Measurements from ENCODE around the gene HYAL3. TPM values are rescaled to one million over a fixed set of nuclear protein-coding genes. Genes with fewer than 3 reads are reported as not detected.

HYAL3 gene
- total RNA-seq, 6 donors from 2014 or later, result 0.33 to 5.7 (median 3.1) TPM

DNA sequence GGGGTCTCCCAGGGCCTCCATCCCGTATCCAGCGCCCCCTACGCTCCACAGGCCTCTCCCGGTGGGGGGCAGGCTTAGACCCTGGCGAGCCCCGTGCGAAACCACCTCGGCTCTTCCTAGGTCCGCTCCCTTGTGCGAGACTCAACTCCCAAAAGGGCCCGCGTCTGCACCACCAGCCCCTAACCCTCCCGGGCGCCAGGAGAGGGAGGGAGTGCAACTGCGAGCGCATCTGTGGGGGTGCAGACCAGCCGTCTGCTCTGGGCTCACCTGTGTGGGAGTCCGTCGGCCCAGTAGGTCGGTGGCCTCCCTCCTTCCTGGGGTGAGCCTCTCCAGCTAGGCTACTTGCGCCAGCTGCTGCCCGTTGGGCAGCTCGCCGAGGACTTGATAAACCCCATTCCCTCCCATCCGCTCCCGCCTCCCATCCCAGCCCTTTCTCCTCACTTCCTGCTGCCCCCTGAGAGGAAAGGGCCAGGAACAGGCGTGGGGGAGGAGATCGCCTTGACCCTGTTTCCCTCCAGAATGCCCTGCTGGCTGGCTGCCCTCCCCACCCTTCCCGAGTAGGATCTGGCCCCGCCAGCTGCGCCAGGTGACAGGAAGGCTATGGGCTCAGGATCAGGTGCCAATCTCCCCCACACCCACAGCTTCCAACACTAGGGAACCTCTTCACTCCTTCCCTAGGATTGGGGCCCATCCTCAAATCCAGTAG lies 23.3 kb upstream of the HYAL3 start, which contains the start of gene HYAL2:
HYAL2 (minus strand) TSS at position 360 of the 706 bp plus-strand sequence. CDS start 2,256 bp downstream, outside the sequence.
- Histone ChIP-seq H3K4me1 (peaks cover 71 to 87% (median 82%) of the 10 kb centered on the region in 4 donors), H3K4me3 (peak within 1 kb of the TSS; percentile 65 to 96 (median 74)), H3K9me3 (no peaks in the 10 kb centered on the region), H3K36me3 (peaks cover 9 to 52% (median 34%) of the 10 kb centered on the region in 4 donors), H3K27ac (peak within 1 kb of the TSS; percentile 94 to 97 (median 95)), H3K27me3 (no peaks in the 10 kb centered on the region)
- ATAC-seq (ENCODE audit: low FRiP score in 2 of 2), result peak in 1 of 2 donors; percentile 1
- DNase-seq, result peak; percentile 60 to 82
- TF ChIP-seq, protein P1, sequence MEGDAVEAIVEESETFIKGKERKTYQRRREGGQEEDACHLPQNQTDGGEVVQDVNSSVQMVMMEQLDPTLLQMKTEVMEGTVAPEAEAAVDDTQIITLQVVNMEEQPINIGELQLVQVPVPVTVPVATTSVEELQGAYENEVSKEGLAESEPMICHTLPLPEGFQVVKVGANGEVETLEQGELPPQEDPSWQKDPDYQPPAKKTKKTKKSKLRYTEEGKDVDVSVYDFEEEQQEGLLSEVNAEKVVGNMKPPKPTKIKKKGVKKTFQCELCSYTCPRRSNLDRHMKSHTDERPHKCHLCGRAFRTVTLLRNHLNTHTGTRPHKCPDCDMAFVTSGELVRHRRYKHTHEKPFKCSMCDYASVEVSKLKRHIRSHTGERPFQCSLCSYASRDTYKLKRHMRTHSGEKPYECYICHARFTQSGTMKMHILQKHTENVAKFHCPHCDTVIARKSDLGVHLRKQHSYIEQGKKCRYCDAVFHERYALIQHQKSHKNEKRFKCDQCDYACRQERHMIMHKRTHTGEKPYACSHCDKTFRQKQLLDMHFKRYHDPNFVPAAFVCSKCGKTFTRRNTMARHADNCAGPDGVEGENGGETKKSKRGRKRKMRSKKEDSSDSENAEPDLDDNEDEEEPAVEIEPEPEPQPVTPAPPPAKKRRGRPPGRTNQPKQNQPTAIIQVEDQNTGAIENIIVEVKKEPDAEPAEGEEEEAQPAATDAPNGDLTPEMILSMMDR (IDR thresholded peaks at IDR 0.05), result no peak
- peak in 2 of 4 donors; percentile 82 to 93 for TF ChIP-seq EP300 (IDR thresholded peaks at IDR 0.05)
- peak; percentile 90 to 93 for TF ChIP-seq POLR2AphosphoS5 (IDR thresholded peaks at IDR 0.05)
- peak in 3 of 4 donors; percentile 29 to 66 (median 57) for TF ChIP-seq POLR2A (IDR thresholded peaks at IDR 0.05)
- 26 to 36% methylated on average over 24 to 31 of the region's 31 CpGs for WGBS, 2 donors

DNA sequence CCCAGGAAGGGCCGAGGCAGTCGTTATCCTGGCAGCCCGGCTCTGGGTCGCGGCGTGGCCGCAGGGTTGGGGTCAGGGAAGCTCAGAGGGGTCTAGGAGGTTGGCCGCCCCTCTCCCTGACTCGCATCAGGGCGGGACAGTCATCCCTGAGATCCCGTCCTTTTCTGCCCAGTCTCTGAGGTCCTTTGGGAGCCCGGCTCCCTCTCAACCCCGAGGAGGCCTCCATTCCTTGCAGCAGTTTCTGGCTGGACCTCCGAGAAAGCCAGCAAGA lies 22.8 kb upstream of the HYAL3 start:
- Histone ChIP-seq H3K27ac (peak overlapping the region; percentile 94 to 97 (median 95)), H3K4me1 (peaks cover 71 to 87% (median 82%) of the 10 kb centered on the region in 4 donors), H3K9me3 (no peaks in the 10 kb centered on the region), H3K27me3 (no peaks in the 10 kb centered on the region), H3K36me3 (peaks cover 9 to 57% (median 39%) of the 10 kb centered on the region in 4 donors), H3K4me3 (peak overlapping the region; percentile 65 to 96 (median 74))
- 19 to 27% methylated on average over 2 to 7 of the region's 14 CpGs for WGBS, 2 donors
- DNase-seq, result peak in 1 of 2 donors; percentile 88
- no peak for ATAC-seq (ENCODE audit: low FRiP score in 2 of 2)
- TF ChIP-seq, protein P1 (IDR thresholded peaks at IDR 0.05), result peak in 1 of 6 experiments; percentile 4
- TF ChIP-seq POLR2AphosphoS5 (IDR thresholded peaks at IDR 0.05), result no peak
- TF ChIP-seq EP300 (IDR thresholded peaks at IDR 0.05), result no peak
- peak in 1 of 4 donors; percentile 47 for TF ChIP-seq POLR2A (IDR thresholded peaks at IDR 0.05)

DNA sequence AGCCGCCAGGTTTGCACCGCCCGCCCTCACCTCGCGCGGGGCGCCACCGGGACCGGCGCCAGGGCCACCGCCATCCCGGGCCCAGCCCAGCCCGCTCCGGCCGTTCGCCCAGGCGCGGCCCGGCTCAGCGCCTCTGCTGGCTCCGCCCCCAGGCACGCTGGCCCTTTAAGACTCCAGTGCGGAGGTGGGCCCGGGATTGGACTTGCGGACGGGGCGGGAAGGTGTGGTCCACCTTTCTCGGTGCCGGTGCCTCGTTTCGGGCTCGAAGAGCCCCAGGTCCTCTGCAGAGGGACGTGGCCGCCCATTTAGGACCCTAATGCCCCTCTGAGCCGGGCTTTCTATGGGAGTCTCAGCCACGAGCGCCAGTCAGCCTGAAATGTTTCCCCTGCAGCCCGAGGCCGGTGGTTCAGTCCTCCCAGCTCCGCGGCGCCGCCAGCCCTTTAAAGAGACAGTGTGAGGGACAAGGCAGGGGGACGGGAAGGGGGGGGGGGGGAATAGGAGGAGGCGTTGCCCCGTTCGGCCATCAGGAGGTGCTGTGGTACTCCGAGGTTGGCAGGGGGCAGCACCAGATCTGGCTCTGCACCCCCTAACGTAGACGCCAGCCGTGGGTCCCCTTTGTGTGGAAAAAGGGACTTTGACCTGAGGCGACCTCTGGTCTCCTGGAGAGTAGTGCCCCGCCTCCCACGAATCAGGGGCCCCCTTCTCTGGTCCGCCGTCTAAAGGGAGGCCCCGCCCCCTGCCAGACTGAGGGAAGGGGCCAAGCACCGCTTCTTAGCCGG lies 22.3 kb upstream of the HYAL3 start:
- peak in 1 of 2 donors; percentile 32 for TF ChIP-seq POLR2AphosphoS5 (IDR thresholded peaks at IDR 0.05)
- TF ChIP-seq, protein P1 (IDR thresholded peaks at IDR 0.05), result peak; percentile 37 to 74 (median 52)
- no peak for TF ChIP-seq EP300 (IDR thresholded peaks at IDR 0.05)
- peak in 3 of 4 donors; percentile 24 to 89 (median 44) for TF ChIP-seq POLR2A (IDR thresholded peaks at IDR 0.05)
- Histone ChIP-seq H3K4me3 (peak overlapping the region; percentile 65 to 96 (median 74)), H3K4me1 (peaks cover 73 to 87% (median 82%) of the 10 kb centered on the region in 4 donors), H3K27me3 (no peaks in the 10 kb centered on the region), H3K9me3 (no peaks in the 10 kb centered on the region), H3K27ac (peak overlapping the region; percentile 94 to 97 (median 95)), H3K36me3 (peaks cover 9 to 62% (median 40%) of the 10 kb centered on the region in 4 donors)
- WGBS, 2 donors, result 3% methylated on average over 21 of the region's 59 CpGs; no CpG with 5 or more reads in 1 of the 2 donors
- DNase-seq, result peak; percentile 90 to 95
- ATAC-seq (ENCODE audit: low FRiP score in 2 of 2), result peak; percentile 78 to 92

- Histone ChIP-seq H3K4me1 (peaks cover 76 to 89% (median 87%) of the 10 kb centered on the region in 4 donors), H3K4me3 (peak overlapping the region; percentile 65 to 96 (median 74)), H3K27ac (peak overlapping the region; percentile 94 to 97 (median 95)), H3K27me3 (no peaks in the 10 kb centered on the region), H3K9me3 (no peaks in the 10 kb centered on the region), H3K36me3 (peaks cover 11 to 62% (median 38%) of the 10 kb centered on the region in 4 donors)
- ATAC-seq (ENCODE audit: low FRiP score in 2 of 2), result peak in 1 of 2 donors; percentile 84
- DNase-seq, result peak; percentile 83 to 95
- WGBS, 2 donors, result 1% methylated on average over 13 to 25 of the region's 45 CpGs
- TF ChIP-seq EP300 (IDR thresholded peaks at IDR 0.05), result no peak
- TF ChIP-seq, protein P1 (IDR thresholded peaks at IDR 0.05), result no peak
- peak in 1 of 4 donors; percentile 19 for TF ChIP-seq POLR2A (IDR thresholded peaks at IDR 0.05)
- TF ChIP-seq POLR2AphosphoS5 (IDR thresholded peaks at IDR 0.05), result peak; percentile 6 to 45
These were observed 21.7 kb upstream of the HYAL3 start for GRCh38 chr3:50320853-50321335.

All from upper lobe of left lung (tissue), 6 donors.